ENCODE measurements around the gene RNF44. TPM values are rescaled to one million over a fixed set of nuclear protein-coding genes. Genes with fewer than 3 reads are reported as not detected.

The RNF44 gene
- total and polyA plus RNA-seq, 4 donors = 3.2 to 6.4 (median 4.7) TPM

DNA sequence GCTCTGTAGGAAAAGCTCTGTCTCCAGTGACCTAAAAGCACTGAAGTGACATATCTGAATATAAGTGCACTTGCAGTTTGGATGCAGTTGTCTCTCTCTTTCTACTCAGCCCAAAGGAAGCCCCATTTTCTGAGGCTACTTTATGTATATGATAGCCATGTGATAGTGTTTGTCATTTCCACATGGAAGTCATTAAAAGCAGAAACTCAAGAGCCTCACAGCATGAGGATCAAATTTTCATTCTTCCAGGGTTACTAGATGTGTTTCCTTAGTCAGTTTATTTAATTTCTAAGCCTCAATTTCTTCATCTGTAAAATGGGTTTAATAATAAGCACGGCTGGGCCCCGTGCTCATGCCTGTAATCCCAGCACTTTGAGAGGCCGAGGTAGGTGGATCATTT is 36.7 kb downstream of the RNF44 start:
- Histone ChIP-seq H3K9ac (ENCODE audit: low read depth in 1 of 2, low read length in 2 of 2) (no peak overlapping the region), H3K4me3 (ENCODE audit: low read depth in 1 of 3, low read length in 3 of 3) (no peak overlapping the region), H3K27me3 (ENCODE audit: control insufficient read depth in 4 of 4, insufficient read depth in 4 of 4, low read length in 3 of 4) (no peaks in the 10 kb centered on the region), H3K27ac (ENCODE audit: low read depth in 1 of 2, low read length in 2 of 2) (no peak overlapping the region), H3K9me3 (ENCODE audit: control insufficient read depth in 4 of 4, low read length in 3 of 4) (no peaks in the 10 kb centered on the region), H3K4me1 (ENCODE audit: control insufficient read depth in 4 of 4, insufficient read depth in 4 of 4, low read length in 3 of 4) (no peaks in the 10 kb centered on the region), H3K36me3 (ENCODE audit: control insufficient read depth in 4 of 4, insufficient read depth in 3 of 4, low read depth in 1 of 4, low read length in 3 of 4) (peaks cover 15 to 70% (median 52%) of the 10 kb centered on the region in 4 donors)
- DNase-seq (ENCODE audit: low spot score) = no peak
- 98% methylated on average over 3 of the region's 3 CpGs for WGBS
- no peak for TF ChIP-seq GABPA (IDR thresholded peaks at IDR 0.05 in 1 of 2, conservative IDR thresholded peaks at IDR 0.05 in 1 of 2)
- TF ChIP-seq, protein P1, sequence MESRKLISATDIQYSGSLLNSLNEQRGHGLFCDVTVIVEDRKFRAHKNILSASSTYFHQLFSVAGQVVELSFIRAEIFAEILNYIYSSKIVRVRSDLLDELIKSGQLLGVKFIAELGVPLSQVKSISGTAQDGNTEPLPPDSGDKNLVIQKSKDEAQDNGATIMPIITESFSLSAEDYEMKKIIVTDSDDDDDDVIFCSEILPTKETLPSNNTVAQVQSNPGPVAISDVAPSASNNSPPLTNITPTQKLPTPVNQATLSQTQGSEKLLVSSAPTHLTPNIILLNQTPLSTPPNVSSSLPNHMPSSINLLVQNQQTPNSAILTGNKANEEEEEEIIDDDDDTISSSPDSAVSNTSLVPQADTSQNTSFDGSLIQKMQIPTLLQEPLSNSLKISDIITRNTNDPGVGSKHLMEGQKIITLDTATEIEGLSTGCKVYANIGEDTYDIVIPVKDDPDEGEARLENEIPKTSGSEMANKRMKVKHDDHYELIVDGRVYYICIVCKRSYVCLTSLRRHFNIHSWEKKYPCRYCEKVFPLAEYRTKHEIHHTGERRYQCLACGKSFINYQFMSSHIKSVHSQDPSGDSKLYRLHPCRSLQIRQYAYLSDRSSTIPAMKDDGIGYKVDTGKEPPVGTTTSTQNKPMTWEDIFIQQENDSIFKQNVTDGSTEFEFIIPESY (IDR thresholded peaks at IDR 0.05) = no peak

DNA sequence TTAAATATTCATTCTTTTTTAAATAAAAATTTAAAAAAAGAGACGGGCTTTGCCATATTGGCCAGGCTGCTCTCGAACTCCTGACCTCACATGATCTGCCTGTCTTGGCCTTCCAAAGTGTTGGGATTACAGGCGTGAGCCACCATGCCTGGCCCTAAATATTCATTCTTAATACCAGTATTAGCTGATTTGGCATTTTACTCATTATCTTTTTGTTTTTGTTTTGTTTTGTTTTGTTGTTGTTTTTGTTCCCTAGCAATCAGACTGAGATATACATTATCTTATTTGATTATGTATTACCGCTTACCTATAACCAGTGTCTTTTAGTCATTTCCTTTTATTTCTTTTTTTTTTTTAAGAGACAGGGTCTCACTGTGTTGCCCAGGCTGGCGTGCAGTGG is 37.9 kb downstream of the RNF44 start:
- no peaks in the 10 kb centered on the region for H3K4me1 ChIP-seq (ENCODE audit: control insufficient read depth in 4 of 4, insufficient read depth in 4 of 4, low read length in 3 of 4)
- H3K27me3 ChIP-seq (ENCODE audit: control insufficient read depth in 4 of 4, insufficient read depth in 4 of 4, low read length in 3 of 4) = no peaks in the 10 kb centered on the region
- H3K9me3 ChIP-seq (ENCODE audit: control insufficient read depth in 4 of 4, low read length in 3 of 4) = no peaks in the 10 kb centered on the region
- no peak overlapping the region for H3K27ac ChIP-seq (ENCODE audit: low read depth in 1 of 2, low read length in 2 of 2)
- no peak overlapping the region for H3K9ac ChIP-seq (ENCODE audit: low read depth in 1 of 2, low read length in 2 of 2)
- H3K4me3 ChIP-seq (ENCODE audit: low read depth in 1 of 3, low read length in 3 of 3) = no peak overlapping the region
- DNase-seq (ENCODE audit: low spot score) = no peak
- 92% methylated on average over 5 of the region's 5 CpGs for WGBS
- H3K36me3 ChIP-seq (ENCODE audit: control insufficient read depth in 4 of 4, insufficient read depth in 3 of 4, low read depth in 1 of 4, low read length in 3 of 4) = peaks cover 15 to 74% (median 56%) of the 10 kb centered on the region in 4 donors
- TF ChIP-seq HNF4G (IDR thresholded peaks at IDR 0.05) = no peak
- no peak for TF ChIP-seq SP1 (IDR thresholded peaks at IDR 0.05)
- TF ChIP-seq, protein P2, sequence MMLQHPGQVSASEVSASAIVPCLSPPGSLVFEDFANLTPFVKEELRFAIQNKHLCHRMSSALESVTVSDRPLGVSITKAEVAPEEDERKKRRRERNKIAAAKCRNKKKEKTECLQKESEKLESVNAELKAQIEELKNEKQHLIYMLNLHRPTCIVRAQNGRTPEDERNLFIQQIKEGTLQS (IDR thresholded peaks at IDR 0.05) = no peak
- TF ChIP-seq, protein P3, sequence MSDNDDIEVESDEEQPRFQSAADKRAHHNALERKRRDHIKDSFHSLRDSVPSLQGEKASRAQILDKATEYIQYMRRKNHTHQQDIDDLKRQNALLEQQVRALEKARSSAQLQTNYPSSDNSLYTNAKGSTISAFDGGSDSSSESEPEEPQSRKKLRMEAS (IDR thresholded peaks at IDR 0.05) = no peak
- no peak for TF ChIP-seq FOXA1 (IDR thresholded peaks at IDR 0.05)
- no peak for TF ChIP-seq RXRA (IDR thresholded peaks at IDR 0.05)
- TF ChIP-seq, protein P4, sequence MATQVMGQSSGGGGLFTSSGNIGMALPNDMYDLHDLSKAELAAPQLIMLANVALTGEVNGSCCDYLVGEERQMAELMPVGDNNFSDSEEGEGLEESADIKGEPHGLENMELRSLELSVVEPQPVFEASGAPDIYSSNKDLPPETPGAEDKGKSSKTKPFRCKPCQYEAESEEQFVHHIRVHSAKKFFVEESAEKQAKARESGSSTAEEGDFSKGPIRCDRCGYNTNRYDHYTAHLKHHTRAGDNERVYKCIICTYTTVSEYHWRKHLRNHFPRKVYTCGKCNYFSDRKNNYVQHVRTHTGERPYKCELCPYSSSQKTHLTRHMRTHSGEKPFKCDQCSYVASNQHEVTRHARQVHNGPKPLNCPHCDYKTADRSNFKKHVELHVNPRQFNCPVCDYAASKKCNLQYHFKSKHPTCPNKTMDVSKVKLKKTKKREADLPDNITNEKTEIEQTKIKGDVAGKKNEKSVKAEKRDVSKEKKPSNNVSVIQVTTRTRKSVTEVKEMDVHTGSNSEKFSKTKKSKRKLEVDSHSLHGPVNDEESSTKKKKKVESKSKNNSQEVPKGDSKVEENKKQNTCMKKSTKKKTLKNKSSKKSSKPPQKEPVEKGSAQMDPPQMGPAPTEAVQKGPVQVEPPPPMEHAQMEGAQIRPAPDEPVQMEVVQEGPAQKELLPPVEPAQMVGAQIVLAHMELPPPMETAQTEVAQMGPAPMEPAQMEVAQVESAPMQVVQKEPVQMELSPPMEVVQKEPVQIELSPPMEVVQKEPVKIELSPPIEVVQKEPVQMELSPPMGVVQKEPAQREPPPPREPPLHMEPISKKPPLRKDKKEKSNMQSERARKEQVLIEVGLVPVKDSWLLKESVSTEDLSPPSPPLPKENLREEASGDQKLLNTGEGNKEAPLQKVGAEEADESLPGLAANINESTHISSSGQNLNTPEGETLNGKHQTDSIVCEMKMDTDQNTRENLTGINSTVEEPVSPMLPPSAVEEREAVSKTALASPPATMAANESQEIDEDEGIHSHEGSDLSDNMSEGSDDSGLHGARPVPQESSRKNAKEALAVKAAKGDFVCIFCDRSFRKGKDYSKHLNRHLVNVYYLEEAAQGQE (IDR thresholded peaks at IDR 0.05) = no peak
- TF ChIP-seq HNF4A (conservative IDR thresholded peaks at IDR 0.05) = no peak
- TF ChIP-seq EGR1 (IDR thresholded peaks at IDR 0.05; ENCODE audit: low read depth in 2 of 2) = no peak
- no peak for TF ChIP-seq YY1 (IDR thresholded peaks at IDR 0.05)
- no peak for TF ChIP-seq NR2F2 (IDR thresholded peaks at IDR 0.05)
- no peak for TF ChIP-seq FOXA2 (IDR thresholded peaks at IDR 0.05)
- no peak for TF ChIP-seq RAD21 (IDR thresholded peaks at IDR 0.05)

Measured in liver (tissue), 9 donors.